ENCODE measurements around the gene FCER1G. TPM values are rescaled to one million over a fixed set of nuclear protein-coding genes. Genes with fewer than 3 reads are reported as not detected.

The FCER1G gene
- total and polyA plus RNA-seq, 4 donors: 25.4 to 77.1 (median 39.3) TPM

DNA sequence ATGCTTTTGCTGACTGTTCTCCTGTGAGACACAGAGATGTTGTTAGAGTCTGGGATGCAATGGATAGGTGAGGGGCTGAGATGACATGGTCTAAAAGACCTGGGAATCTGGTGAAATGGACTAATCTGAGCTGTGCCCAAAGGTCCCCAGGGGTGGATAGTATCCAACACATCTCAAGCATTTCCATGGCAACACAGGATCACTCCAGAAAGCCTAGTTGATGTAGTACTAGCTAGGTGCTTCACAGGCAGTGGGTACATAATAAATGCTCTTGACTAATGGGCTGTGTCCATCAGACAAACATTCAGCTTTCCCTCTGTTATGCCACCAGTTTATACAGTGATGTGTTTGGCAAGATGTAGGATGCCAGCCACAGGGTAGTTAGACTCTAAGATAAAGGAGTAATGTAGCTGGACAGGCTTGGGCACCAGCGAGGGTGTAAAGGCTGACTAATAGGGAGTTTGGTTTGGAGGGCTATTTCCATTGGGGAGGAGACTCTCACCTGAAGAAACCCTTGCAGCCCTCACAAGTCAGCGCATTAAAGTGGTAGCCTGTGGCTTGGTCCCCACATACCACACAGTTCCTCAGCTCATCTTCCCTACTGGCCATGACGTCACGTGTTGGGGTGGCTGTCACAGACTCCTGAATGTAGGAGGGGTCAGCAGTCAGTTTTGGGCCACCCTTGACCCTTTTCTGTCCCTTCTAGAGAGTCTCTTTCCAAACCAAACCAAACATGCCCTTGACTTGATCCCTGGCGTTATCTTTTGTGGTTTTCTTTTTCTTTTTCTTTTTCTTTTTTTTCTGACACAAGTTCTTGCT, 21.1 kb downstream of the FCER1G start:
- peak overlapping the region; percentile 64 to 99 for H3K27ac ChIP-seq (ENCODE audit: low read depth in 1 of 2, low read length in 2 of 2)
- 49% methylated on average over 5 of the region's 5 CpGs for whole genome bisulfite sequencing

More for the DNA sequence above, 21.1 kb downstream of the FCER1G start:
- no peaks in the 10 kb centered on the region for H3K9me3 ChIP-seq (ENCODE audit: control insufficient read depth in 4 of 4, low read length in 3 of 4)
- peaks cover 0 to 32% (median 6%) of the 10 kb centered on the region in 4 donors for H3K4me1 ChIP-seq (ENCODE audit: control insufficient read depth in 4 of 4, insufficient read depth in 4 of 4, low read length in 3 of 4)
- H3K36me3 ChIP-seq (ENCODE audit: control insufficient read depth in 4 of 4, insufficient read depth in 3 of 4, low read depth in 1 of 4, low read length in 3 of 4): peaks cover 3 to 26% (median 13%) of the 10 kb centered on the region in 4 donors
- TF ChIP-seq, protein P1, sequence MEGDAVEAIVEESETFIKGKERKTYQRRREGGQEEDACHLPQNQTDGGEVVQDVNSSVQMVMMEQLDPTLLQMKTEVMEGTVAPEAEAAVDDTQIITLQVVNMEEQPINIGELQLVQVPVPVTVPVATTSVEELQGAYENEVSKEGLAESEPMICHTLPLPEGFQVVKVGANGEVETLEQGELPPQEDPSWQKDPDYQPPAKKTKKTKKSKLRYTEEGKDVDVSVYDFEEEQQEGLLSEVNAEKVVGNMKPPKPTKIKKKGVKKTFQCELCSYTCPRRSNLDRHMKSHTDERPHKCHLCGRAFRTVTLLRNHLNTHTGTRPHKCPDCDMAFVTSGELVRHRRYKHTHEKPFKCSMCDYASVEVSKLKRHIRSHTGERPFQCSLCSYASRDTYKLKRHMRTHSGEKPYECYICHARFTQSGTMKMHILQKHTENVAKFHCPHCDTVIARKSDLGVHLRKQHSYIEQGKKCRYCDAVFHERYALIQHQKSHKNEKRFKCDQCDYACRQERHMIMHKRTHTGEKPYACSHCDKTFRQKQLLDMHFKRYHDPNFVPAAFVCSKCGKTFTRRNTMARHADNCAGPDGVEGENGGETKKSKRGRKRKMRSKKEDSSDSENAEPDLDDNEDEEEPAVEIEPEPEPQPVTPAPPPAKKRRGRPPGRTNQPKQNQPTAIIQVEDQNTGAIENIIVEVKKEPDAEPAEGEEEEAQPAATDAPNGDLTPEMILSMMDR (IDR thresholded peaks at IDR 0.05; ENCODE audit: low read depth, low read length, missing input control): no peak
- no peak for TF ChIP-seq JUND (IDR thresholded peaks at IDR 0.05)
- TF ChIP-seq, protein P2, sequence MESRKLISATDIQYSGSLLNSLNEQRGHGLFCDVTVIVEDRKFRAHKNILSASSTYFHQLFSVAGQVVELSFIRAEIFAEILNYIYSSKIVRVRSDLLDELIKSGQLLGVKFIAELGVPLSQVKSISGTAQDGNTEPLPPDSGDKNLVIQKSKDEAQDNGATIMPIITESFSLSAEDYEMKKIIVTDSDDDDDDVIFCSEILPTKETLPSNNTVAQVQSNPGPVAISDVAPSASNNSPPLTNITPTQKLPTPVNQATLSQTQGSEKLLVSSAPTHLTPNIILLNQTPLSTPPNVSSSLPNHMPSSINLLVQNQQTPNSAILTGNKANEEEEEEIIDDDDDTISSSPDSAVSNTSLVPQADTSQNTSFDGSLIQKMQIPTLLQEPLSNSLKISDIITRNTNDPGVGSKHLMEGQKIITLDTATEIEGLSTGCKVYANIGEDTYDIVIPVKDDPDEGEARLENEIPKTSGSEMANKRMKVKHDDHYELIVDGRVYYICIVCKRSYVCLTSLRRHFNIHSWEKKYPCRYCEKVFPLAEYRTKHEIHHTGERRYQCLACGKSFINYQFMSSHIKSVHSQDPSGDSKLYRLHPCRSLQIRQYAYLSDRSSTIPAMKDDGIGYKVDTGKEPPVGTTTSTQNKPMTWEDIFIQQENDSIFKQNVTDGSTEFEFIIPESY (IDR thresholded peaks at IDR 0.05): no peak
- no peak for TF ChIP-seq EGR1 (IDR thresholded peaks at IDR 0.05; ENCODE audit: low read depth in 2 of 2)
- TF ChIP-seq, protein P3, sequence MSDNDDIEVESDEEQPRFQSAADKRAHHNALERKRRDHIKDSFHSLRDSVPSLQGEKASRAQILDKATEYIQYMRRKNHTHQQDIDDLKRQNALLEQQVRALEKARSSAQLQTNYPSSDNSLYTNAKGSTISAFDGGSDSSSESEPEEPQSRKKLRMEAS (IDR thresholded peaks at IDR 0.05): no peak
- TF ChIP-seq FOXA1 (IDR thresholded peaks at IDR 0.05): no peak
- no peak for TF ChIP-seq YY1 (IDR thresholded peaks at IDR 0.05)
- no peak for TF ChIP-seq GABPA (IDR thresholded peaks at IDR 0.05 in 1 of 2, conservative IDR thresholded peaks at IDR 0.05 in 1 of 2)
- TF ChIP-seq, protein P4, sequence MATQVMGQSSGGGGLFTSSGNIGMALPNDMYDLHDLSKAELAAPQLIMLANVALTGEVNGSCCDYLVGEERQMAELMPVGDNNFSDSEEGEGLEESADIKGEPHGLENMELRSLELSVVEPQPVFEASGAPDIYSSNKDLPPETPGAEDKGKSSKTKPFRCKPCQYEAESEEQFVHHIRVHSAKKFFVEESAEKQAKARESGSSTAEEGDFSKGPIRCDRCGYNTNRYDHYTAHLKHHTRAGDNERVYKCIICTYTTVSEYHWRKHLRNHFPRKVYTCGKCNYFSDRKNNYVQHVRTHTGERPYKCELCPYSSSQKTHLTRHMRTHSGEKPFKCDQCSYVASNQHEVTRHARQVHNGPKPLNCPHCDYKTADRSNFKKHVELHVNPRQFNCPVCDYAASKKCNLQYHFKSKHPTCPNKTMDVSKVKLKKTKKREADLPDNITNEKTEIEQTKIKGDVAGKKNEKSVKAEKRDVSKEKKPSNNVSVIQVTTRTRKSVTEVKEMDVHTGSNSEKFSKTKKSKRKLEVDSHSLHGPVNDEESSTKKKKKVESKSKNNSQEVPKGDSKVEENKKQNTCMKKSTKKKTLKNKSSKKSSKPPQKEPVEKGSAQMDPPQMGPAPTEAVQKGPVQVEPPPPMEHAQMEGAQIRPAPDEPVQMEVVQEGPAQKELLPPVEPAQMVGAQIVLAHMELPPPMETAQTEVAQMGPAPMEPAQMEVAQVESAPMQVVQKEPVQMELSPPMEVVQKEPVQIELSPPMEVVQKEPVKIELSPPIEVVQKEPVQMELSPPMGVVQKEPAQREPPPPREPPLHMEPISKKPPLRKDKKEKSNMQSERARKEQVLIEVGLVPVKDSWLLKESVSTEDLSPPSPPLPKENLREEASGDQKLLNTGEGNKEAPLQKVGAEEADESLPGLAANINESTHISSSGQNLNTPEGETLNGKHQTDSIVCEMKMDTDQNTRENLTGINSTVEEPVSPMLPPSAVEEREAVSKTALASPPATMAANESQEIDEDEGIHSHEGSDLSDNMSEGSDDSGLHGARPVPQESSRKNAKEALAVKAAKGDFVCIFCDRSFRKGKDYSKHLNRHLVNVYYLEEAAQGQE (IDR thresholded peaks at IDR 0.05): no peak
- no peak for TF ChIP-seq HNF4G (IDR thresholded peaks at IDR 0.05)
- TF ChIP-seq TAF1 (conservative IDR thresholded peaks at IDR 0.05): no peak
- TF ChIP-seq HNF4A (conservative IDR thresholded peaks at IDR 0.05): no peak
- TF ChIP-seq NR2F2 (IDR thresholded peaks at IDR 0.05): no peak
- peak overlapping the region in 2 of 3 donors; percentile 56 to 64 for H3K4me3 ChIP-seq (ENCODE audit: low read depth in 1 of 3, low read length in 3 of 3)
- peak overlapping the region in 1 of 2 donors; percentile 91 for H3K9ac ChIP-seq (ENCODE audit: low read depth in 1 of 2, low read length in 2 of 2)
- H3K27me3 ChIP-seq (ENCODE audit: control insufficient read depth in 4 of 4, insufficient read depth in 4 of 4, low read length in 3 of 4): no peaks in the 10 kb centered on the region
- no peak for DNase-seq (ENCODE audit: low spot score)
